Measurements from ENCODE around the gene VPS39. TPM values are rescaled to one million over a fixed set of nuclear protein-coding genes. Genes with fewer than 3 reads are reported as not detected.

The VPS39 gene
- total RNA-seq, 1 experiment from 2014 or later: 31.5 TPM

DNA sequence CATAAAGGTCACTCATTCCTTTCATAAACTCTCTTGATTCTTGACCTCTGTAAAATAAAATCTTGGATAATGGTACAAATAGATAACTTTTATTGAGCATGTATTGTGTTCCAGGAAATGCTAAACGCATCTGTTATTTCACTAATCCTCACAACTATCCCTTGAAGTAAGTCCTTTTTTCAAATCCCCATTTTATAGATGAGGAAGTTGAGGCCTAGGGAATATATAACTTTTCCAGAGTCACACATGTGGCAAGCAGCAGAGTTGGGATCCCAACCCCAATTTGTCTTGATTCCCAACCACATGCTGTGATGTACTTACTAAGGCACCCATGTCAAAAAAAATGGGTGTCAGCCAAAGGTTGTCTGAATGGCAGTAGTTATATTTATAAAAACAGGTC lies 6.3 kb downstream of the VPS39 start:
- no peak for DNase-seq (ENCODE audit: low read depth)

DNA sequence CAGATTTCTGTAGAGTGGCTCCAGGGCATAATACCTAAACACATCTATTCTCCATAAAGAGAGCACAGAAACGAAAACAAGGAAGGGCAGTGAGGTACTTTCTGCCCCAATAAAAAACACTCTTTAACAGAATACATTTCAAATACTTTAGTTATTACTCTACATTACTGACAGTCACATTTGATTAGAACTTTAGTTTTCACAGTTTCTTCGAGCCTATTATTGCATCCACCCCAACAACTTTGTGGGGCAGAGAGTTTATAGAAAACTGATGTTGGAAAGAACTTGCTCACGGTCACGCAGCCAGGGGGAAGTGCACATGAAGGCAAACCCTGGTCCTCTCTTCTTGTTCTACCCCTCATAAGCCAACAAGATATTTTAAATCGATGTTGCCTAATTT lies 9.0 kb downstream of the VPS39 start:
- no peak for DNase-seq (ENCODE audit: low read depth)

DNA sequence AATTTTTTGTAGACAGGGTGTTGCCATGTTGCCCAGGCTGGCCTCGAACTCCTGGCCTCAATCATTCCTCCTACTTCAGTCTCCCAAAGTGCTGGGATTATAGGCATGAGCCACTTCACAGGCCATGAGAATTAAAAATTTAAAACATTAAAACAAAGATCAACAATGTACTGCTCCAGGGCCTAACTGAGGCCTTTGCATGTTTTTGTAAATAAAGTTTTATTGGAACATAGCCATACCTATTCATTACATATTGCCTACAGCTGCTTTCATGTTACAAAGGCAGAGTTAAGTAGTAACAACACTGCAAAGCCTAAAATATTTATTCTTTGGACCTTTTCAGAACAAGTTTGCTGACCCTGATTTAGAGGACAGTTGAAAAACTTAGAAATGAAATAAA lies 9.6 kb downstream of the VPS39 start:
- no peak for DNase-seq (ENCODE audit: low read depth)

DNA sequence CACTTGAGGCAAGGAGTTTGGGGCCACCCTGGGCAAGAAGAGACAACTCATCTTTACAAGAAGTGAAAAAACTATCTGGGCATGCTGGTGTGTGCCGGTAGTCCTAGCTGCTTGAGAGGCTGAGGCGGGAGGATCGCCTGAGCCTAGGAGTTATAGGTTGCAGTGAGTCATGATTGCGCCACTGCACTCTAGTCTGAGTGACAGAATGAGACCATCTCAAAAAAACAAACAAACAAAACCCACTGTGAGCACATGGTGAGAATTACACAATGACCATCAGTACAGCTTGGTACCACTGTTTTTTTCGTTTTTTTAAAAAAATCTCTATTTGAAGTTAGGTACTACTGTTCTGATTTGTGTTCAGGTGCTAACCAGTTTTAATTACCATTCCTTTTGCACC lies 13.6 kb downstream of the VPS39 start:
- DNase-seq (ENCODE audit: low read depth): peak; percentile 79

DNA sequence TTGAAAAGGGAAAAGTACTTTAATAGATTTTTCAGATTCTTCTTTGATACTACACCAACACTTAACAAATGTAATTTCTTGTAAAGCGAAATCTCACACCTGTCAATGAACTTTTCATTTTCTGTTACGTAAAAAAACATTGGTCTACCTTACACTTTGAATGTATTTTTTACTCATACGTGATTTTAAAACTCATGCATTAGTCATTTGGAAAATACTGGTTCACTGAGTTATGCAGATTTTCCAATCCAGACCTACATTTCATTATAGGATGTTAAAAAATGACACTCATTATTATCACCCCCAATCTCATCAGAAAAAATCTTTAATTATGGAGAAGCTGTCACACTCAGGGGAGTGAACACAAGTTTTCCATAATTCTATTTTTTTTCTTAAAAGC lies 14.7 kb downstream of the VPS39 start:
- DNase-seq (ENCODE audit: low read depth): no peak

DNA sequence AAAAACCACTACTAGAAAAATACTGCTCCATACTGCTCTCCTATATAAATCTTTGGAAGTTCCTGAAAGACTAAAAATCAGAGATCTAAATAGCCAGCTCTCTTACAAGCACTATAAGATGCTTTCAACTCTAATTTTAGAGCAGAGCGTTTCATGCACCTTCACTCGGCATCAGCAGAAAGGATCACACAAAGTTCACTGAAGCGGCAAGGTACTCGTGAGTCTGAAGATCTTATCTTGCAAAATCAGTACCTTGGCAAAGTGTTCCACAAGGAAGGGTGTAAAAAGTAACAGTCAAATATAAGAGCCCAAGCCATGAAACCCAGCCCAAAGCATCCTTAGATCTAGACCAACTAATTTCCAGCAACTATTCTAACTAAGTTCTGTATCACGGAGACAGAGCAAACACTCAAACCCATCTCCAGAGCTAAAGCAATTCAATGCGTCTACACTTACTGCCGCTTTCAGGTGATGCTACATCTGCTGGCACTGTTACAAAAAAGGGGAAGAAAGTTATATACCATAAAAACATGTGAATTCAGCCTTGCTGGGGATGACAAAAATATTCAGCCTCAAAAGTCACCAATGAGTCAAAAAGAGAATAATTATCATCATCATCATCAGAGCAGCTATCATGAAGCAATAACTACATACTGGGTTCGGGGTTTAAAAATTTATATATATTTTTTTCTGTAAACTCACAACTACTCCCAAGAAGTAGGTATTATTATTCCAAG lies 16.3 kb downstream of the VPS39 start:
- DNase-seq (ENCODE audit: low read depth): no peak

DNA sequence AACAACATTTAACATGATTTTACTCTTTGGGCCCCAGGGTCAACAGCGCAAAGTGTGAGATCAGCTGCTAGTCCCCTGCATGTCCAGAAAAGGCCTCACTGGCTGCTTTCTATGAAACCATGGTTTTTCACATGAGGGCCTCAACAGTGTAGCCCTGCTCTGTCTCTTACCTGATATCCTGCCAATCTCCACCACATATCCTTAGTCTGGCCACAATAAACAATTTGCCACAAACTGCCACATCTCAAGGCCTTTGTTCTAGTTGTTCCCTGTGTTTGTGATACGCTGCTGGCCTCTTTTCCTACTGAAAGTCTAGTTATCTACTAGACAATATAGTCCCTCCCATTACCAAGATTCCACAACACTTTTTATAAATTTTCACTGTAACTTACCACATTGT lies 17.7 kb downstream of the VPS39 start:
- DNase-seq (ENCODE audit: low read depth): no peak

DNA sequence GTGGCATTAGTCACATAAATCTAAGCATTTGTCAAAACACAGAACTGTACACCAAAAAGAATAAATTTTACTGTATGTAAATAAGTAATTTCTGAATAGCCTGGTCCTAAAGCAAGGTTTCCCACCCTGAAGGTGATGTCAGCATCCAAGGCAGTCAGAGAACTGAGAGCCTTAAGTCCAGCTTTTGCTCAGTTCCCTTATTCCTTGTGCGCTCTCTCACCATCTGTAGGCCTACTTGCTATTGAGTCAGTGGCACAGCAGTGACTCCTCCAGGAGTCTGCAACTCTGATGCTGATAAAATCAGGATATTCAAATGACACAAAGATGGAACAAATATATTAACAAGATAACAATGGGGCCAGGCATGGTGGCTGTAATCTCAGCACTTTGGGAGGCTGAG lies 22.3 kb downstream of the VPS39 start:
- no peak for DNase-seq (ENCODE audit: low read depth)

DNA sequence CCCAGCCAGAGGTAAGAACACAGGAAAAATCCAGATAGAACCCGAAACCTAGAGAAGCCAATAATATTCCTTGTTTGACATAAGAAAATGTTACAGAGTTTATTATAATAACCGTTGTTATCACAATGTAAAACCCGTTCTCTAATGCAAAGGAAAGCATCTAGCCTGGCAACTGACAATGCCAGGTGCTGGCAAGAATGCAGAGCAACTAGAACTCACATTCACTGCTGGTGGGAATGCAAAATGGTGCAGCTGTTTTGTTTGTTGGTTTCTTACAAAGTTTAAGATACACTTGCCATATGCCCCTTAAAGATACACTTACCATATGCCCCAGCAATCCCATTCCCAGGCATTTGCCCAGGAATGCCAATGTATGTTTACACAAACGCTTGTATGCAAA lies 23.4 kb downstream of the VPS39 start:
- no peak for DNase-seq (ENCODE audit: low read depth)

DNA sequence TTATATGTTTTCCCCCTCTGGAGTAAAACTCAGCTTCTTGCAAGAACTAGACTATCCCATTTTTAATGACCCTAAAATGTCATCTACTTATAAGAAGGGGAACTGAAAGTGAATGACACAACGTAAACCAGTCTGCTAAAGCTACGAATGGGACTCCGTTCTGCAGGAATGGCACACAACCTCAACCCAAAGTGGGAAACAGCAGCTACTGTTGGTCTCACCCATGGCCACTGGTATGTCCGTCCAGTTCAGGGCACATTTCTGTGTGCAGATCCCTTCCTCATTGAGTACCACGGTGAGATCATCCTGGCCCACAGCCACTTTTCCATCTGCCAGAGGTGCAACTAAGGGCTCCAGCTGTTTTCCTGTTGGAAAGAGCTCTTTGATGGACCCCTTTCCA lies 23.8 kb downstream of the VPS39 start:
- no peak for DNase-seq (ENCODE audit: low read depth)

DNA sequence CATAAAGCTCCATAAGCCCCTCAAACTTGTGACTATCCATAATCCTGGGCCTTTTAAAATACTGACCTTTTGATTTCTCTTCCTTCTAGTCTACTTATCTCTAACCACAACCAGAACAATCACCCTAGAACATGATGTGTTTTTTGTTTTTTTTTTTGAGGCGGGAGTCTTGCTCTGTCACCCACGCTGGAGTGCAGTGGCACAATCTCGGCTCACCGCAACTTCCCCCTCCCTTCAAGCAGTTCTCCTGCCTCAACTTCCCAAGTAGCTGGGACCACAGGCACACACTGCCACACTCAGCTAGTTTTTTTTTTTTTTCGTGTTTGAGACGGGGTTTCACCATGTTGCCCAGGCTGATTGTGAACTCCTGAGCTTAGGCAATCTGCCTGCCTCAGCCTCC lies 25.1 kb downstream of the VPS39 start:
- DNase-seq (ENCODE audit: low read depth): no peak

DNA sequence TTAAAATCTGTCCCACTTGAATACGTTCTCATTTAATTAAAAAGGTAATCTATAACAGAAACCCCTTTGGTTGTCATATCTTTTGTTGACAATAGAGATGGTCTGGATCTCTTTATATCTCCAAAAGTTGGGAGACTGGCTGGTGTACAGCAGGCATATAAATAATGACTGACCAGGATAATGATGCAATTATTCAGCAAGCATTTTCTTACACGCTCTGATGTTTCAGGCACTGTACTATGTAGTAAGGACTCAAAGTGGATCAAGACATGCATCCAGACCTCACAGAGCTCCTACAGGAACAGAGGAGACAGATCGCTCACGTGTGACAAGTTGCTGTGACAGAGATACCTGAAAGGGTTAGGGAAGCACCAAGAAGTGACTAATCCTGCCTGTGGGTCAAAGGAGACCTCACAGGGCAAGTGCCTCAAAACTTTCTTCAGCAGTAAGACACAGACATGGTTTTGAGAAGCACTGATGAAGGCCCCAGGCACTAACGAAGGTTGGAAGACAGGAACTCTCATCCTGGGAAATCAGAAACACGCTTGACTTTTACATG lies 25.7 kb downstream of the VPS39 start:
- no peak for DNase-seq (ENCODE audit: low read depth)

DNA sequence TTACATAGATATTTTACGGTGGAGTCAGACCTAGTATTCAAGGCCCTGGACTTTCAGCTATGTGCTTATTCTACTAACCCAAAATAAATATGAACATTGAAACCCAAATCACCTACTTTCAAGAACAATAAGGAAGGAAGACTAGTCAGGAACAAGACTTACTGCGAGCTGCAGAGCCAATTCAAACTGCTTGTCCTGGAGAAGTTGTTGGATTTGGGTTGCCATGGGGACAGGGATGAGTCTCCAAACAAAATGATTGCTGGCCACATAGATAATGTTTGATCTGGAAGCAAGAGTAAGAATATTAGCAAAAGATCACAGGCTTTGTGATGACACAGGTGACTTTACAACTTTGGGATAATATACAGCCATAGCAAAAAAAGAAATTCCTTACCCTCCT lies 30.0 kb downstream of the VPS39 start:
- DNase-seq (ENCODE audit: low read depth): peak; percentile 18

DNA sequence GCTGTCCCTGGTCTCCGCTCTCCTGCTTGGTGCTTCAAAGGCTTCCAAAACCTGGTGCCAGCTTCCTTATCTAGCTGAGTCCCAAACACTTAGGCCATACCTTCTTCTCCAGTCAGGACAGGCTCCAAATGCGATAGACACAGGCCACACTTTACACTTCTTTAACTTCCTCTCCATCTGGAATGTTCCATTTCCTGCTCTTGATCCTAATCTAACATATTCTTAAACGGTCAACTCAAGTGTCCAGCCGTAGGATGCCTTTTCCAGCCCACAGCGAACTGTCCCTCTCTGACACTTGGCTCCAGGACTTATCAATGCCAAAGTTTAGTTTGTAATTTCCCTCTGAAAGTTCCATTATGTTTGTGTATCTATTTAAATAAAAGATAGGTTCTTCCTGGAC lies 32.4 kb downstream of the VPS39 start:
- no peak for DNase-seq (ENCODE audit: low read depth)

DNA sequence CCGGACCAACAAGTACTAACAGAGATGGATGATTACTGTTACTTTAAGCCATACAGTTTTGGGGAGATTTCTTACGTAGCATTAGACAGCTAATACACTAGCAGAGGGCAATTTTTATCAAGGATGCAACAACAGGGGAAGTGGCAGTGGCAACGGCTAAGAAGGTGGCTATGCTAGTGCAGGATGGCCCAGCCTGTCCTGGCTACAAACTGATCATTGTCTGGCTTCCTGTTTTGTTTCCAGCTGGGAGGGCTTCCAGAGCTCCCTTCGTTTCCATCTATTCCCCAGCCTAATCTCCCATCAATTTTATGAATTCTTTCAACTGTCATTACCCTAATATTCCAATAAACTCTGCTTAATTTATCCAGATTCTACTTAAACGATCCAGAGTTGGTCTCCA lies 35.6 kb downstream of the VPS39 start:
- no peak for DNase-seq (ENCODE audit: low read depth)

DNA sequence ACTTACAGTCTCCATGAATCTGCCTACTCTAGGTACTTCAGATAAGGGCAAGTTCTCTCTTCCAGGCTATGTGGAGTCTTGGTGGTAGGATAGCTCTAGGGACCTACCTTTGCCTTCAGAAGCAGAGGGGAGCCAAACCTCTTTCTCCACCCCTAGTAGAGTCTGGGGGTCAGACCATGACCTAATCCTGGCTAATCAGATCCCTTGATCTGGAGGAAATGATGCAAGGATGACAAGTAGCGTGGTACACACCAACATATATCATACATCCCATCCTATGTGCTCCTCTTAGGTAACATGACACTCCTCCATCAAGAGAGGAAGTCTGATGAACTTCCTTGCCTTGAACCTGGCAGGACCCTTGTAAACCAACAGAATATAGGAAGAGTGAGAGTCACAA lies 36.3 kb downstream of the VPS39 start:
- DNase-seq (ENCODE audit: low read depth): no peak

DNA sequence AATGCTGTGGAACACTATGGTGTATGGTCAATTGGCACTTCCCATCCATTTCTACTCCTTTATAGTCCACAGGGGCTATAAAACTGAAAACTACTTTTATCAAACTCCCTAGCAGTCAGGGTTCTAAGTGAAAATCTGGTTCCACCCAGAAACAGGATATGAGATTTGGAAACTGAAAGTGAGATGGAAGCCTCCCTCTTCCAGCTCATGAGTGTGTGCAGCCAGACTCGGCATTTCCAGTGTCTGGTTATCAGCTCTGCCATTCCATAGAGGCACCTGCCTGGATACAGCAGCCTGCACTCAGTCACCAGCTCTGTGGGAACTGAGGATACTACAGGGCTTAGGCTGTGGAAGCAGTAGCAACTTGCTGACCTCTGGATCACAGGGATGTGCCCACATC lies 37.0 kb downstream of the VPS39 start:
- DNase-seq (ENCODE audit: low read depth): no peak

DNA sequence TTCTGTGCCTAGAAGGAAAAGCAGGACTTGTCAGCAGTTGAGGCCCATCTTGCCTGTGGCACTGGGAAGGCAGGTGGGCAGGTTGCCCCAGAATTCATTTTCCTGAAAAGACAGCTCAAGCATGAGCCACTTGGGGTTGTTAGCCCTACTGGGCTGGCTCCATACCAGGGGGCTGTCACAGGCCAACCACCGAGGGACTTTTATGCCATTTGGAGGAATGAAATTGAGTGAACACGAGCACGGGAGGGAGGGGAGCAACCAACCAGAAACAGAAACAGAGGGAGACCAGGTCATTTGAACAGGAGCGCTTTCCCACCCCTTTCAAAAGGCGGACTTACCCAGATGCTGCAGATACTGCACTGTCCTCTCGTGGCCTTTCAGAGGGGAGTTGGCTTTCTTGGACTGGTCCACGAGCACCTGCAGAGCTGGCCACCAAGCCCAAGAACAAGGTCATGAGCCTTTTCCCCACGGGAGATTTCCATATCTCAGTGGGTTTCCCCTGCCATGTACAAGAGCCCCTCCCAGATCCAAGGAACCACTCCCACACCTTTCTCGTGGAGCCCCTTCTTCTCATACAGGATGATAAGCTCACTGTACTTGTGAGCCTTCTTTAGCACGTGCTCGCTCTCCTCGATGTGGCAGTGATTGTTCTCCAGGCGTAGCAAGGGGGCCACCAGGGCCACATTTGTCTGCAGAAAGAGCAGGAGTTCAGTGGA lies 41.7 kb downstream of the VPS39 start:
- no peak for DNase-seq (ENCODE audit: low read depth)

DNA sequence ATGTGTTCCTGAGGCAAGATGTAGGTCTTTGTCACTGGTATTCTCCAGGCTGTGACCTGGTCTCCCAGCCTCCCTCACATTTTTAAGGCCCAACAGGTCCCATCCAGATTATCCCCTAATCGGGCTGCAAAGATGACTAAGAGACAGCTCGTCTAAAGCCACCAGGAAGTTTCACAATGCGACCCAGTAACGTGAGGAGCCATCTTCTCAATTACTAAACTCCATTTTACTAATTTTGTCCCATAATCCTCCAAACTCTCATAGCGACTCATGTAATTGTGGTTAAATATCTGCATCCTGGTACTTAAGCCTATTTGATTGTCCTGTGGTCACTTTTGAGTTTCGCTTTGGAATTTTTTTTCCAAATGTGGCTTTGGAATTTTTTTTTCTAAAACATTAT lies 43.0 kb downstream of the VPS39 start:
- peak; percentile 39 for DNase-seq (ENCODE audit: low read depth)

DNA sequence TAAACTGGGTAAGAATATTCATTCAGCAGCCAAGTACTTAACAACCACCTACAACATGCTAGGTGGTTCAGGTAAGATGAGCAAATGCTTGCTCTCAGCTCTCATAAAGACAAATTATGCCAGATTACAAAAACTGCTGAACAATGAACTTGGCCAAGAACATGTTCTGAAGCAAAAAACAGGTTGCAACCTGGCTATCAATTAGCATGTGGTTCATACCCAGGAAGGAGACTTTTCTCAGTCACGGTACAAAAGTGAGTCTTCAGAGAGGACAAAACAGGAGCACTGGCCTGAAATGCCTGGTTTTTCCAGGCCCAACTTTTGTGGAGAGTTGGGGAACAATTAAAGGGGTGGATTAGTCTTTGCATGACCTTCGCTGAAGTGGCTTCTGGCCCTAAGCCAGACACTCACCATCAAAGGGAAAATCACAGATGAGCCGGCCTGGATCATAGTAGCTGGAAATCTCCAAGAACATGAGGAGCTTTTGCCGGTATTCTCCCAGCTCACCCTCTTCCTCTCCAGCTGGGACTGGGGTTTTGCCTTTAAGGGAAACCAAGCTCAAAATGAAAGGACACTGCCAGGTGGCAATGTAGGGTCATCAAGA lies 44.1 kb downstream of the VPS39 start:
- DNase-seq (ENCODE audit: low read depth): no peak

DNA sequence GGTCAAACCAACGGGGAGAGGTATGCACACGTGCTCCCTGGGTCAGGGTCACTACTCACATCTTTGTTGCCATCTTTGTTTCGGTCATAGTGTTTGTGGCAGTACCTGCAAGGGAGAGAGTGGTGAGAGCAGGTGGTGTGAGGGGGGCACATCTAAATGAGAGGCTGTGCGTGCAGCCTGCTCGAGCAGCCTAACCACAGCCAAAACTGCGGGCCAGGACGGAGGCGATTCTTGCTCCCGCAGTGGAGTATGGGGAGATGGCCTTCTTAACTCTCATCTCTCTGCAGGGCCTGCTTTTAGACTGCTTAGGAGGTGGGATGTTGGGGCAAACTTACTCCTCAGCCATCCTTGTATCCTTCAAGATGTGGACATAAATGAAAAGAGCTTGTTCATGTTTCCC lies 44.8 kb downstream of the VPS39 start:
- no peak for DNase-seq (ENCODE audit: low read depth)

DNA sequence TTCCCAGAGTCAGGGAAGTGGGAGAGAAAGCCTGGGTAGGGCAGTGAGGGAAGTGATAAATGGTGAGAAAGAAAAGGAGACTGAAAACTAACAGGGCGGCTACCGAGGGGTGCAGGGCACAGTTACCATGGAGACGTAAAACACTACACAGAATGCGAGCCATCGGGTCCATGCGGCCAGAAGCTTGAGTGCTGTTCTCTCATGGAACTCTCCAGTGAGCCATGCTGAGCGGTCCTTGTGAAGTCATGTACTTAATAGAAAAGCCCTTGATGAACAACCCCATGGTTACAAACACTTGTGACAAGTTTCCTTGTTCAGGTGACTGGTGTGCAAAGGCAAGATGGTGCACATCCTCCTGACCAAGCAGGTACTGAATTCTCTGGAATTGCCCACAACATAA lies 48.0 kb downstream of the VPS39 start:
- DNase-seq (ENCODE audit: low read depth): no peak
